DOHH2 (cell line): ENCODE results near the gene RASSF3.

Experiments
- CTCF ChIP-seq: fragments of 200-600 bp; sonication (generic); IDR thresholded peaks from one replicate; pipeline ENCODE4 v1.5.1; 2014; ENCODE audit warnings: antibody characterized with exemption, mild to moderate bottlenecking, low read depth, low read length; ENCODE audit not compliant: poor library complexity, severe bottlenecking
- EZH2phosphoT487 ChIP-seq: fragments of 200-600 bp; sonication (generic); IDR thresholded peaks from 2 replicates; pipeline ENCODE4 v1.6.1; 2017; ENCODE audit warnings: borderline replicate concordance, mild to moderate bottlenecking, antibody characterized with exemption, low read length, moderate library complexity, mixed read lengths

- no peak for TF ChIP-seq CTCF
- TF ChIP-seq EZH2phosphoT487: no peak
These were observed 50.1 kb downstream of the RASSF3 start for GRCh38 chr12:64660237-64661018.
